ENCODE data around the gene CPNE9.
A peak's percentile ranks its signal among the peaks of the same experiment; 100 is the strongest.

The CPNE9 gene

DNA sequence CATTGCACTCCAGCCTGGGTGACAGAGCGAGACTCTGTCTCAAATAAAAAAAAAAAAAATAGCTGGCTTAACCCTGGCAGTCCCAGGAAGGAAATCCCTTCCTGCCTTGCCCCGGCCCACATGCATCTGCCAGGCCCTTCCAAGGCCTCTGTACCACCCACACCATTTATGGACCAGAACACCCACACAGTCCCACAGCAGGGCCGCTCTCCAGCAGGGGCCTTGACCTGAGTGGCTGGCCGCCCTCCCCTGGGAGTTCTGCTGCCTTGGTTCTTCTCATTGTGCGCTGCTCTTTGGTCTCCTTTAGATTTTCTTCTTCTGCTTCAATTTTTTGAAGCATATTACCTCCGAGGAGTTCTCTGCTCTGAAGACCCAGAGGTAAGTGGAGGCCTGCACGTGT, 16.1 kb upstream of the CPNE9 start:
- DNase-seq, result no peak

DNA sequence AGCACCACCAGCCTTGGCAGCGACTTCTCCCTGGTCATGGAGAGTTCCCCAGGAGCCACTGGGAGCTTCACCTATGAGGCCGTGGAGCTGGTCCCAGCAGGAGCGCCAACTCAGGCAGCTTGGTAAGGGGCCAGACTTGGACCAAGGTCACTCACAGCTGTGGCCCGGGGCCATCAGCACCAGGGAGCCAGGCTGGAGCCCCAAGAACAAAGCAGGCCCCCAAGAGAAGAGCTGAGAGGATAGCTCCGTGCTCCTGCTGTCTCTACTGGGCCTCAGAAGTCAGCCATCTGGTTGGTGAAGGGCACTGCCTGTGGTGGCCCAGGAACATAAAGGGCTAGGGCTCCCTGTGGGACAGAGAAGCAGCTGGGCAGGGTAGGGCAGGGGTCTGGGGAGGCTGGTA, 14.7 kb upstream of the CPNE9 start:
- no peak for DNase-seq

DNA sequence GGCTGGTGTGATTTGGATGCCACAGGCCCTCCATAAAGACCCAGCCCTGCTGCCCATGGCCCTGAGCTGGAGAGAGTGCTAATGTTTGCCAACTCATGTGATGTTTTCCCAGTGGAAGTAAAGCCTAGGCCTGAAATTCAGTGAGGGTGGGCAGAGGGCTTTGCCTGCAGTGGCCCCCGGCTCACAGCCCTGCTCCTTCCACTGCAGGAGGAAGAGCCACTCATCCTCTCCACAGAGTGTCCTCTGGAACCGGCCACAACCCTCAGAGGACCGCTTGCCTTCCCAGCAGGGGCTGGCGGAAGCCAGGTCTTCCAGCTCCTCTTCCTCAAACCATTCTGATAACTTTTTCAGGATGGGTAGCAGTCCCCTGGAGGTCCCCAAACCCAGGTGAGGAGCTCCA, 13.9 kb upstream of the CPNE9 start:
- no peak for DNase-seq

- DNase-seq, result no peak
Measured at GRCh38 chr3:9690451-9691450, 12.9 kb upstream of the CPNE9 start.

GRCh38 chr3:9691636-9692035, 12.0 kb upstream of the CPNE9 start:
- DNase-seq, result no peak

DNA sequence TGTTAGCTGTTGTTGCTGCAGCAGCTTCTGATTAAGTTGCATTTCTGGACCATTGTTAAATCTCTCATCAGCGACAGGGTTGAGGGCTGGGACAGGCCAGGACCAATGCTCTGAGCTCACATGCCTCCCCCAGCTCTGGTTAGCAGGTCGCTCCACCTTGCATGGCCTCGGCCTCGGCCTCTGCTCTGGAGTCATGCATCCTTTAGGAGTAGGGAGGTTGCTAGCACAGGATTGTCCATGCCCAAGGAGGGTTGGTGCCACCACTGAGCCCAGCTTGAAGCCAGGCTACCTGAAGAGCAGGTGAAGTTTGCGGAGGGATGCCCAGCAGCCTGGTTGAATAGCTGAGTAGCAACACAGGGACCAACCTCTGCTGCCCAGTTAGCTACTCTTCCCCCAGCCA, 11.2 kb upstream of the CPNE9 start:
- DNase-seq, result no peak

- no peak for DNase-seq
Measured at GRCh38 chr3:9695345-9695744, 8.3 kb upstream of the CPNE9 start.

GRCh38 chr3:9695746-9696145, 7.9 kb upstream of the CPNE9 start:
- no peak for DNase-seq

GRCh38 chr3:9696480-9697220, 7.0 kb upstream of the CPNE9 start:
- DNase-seq, result no peak

DNA sequence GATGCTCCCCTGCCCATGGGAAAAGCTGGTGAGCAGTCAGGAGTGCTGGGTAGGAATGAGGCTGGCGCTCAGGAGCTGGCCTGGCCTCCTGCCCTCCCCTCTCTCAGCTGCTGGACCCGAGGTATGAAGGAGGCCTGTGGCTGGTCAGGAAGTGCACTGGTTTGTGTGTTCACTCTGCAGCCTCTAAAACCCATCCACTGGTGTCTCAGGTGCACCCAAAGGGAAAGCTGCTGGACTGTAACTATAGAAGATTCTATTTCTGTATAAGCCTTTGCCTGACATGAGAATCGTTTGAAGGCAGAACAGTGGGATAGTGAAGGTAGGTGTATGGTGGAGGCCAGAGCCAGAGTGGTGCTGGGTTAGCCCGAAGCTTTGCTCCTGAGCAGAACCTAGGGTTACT, 5.7 kb upstream of the CPNE9 start:
- no peak for DNase-seq

DNA sequence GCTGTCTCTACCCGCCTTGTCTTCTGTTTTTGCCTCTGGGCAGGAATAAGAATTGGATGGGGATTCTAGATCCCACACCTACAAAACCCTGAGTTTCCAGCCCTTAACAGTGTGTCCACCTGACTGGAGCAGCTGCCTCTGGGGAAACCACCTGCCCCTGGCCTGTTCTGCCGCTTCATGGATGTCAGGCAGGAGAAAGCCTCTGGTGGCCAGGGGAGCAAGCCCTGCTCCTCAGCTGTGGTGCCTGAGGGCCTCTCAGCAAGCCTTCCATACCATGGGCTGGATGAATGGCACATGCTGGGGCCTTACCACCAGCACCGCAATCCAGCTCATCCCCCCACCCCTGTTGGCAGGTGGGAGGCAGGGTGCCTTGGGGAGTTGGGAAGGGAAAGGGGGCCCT, 5.3 kb upstream of the CPNE9 start:
- DNase-seq, result no peak

DNA sequence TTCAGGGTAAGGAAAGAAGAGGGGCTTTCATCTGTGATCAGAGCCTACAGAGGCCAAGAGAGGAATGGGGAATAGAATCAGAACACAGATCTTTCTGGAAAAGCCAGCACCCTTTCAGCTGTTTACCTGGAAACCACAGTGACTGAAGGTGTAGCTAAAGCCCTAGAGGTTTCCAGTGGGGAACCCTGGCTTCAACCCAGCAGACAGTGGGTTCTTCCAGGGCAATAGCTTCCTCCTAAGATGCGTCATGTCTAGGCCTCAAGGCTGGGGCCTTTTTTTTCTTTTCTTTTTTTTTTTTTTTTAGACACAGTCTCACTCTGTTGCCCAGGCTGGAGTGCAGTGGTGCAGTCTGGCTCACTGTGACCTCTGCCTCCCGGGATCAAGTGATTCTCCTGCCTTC, 3.1 kb upstream of the CPNE9 start:
- DNase-seq, result no peak

DNA sequence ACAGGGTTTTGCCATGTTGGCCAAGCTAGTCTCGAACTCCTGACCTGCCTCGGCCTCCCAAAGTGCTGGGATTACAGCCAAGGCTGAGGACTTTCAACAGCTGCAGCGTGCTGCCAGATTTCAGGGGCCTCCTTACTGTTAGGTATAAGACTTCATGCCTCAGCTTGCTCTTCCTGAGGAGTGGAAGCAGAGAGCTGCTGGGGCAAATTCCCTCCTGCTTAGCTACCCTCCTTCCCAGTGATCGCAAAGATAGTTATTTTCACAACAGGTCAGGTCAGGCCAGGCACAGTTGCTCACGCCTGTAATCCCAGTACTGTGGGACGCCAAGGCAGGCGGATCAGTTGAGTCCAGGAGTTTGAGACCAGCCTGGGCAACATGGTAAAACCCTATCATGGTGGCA, 2.6 kb upstream of the CPNE9 start:
- DNase-seq, result no peak

- DNase-seq, result no peak
Measured at GRCh38 chr3:9701711-9702110, 1.9 kb upstream of the CPNE9 start.

DNA sequence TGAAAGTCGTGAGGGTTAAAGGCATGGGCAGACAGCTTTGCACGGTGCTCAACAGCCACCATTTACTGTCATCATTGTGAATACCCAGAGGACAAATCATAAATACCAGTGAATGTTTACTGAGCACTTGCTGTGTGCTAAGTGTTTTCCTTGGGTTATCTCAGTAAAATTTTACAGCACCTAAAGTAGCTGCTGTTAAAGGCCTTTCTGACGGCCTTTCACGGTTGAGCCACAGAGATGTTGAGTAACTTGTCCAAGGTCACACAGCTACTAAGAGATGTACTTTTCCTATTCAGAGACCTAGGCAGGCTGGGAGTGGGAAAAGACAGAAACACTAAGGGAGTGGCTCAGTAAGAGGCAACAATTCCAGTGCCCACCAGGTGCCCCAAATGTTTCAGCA, 393 bp upstream of the CPNE9 start:
- no peak for DNase-seq

DNA sequence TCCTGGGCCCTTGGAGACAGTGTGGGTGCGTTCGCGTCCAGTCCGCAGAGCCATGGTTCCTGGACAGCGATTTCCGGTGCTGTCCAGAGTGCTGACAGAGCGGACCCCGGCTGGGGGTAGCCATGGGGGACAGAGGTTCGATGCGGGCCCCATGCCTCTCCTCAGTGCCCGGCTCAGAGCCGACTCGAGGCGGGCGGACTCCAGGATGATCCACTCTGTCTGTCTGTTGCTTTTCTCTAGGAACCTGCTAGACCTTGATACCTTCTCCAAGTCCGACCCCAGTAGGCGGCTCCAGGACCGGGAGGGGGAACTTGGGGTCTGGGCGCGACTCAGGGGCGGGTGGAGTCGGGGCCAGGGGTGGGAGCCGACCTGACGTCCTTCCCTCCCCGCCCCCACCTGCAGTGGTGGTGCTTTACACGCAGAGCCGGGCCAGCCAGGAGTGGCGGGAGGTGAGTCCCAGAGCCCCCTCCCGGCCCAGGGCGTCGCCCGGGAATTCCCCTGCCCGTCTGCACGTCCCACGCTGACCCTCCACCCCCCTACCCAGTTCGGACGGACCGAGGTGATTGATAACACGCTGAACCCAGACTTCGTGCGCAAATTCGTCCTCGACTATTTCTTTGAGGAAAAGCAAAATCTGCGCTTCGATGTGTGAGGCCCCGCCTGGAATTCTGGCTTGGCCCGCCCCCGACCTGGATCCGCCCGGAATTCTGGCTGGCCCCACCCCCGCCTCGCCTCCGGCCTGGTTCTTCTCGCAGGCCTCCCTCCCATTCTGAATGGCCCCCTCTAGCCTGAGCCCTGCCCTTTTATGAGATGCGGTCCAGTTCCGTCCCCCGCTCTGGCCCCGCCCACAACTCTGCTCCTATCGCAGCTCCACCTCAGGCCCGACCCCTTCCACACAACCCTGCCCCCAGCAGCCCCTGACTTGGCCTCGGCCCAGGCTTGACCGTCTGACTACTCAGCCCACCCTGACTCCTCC, 1.0 kb downstream of the CPNE9 start:
- peak; percentile 52 for DNase-seq

DNA sequence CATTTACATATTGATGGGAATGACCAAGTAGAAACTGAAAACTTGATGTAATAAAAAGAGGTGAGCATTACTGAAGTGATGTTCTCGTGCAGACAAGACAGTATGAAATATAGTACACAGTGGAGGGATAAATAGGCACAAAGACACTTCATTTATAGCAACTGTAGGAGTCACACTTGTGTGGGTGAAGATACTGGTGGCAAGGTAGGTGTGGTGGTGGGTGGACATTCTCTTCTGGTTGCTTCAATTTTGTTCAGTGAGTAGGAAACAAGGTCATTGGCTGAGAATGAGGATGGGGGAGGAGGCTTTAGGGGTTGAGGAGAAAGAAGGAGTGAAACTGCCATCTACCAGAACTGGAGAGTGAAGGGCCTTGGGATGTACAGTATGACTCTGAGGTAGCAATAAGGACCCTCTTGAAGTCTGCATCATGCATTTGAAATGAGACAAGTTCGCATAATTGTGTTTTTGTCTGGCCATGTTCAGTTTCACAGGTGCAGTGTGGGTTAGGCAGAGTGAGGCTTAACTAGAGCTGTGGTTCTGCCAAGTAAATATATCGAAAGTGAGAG, 6.6 kb downstream of the CPNE9 start:
- DNase-seq, result no peak

DNA sequence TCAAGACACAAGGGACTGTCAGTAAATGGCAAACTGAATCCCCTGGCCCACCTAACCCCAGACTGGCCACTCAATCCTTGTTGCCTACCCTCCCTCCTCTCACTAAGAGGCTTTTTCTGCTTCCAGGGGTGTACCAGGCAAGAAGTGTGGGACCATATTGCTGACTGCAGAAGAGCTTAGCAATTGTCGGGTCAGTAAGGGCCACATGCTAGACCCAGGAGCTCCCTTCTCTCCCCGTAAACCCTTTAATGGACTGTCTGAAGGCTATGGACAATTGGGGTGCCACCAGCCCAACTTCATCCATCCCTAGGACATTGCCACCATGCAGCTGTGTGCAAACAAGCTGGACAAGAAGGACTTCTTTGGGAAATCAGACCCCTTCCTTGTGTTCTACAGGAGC, 8.8 kb downstream of the CPNE9 start:
- no peak for DNase-seq

GRCh38 chr3:9713142-9713541, 9.5 kb downstream of the CPNE9 start:
- DNase-seq, result no peak

GRCh38 chr3:9715136-9715535, 11.5 kb downstream of the CPNE9 start:
- no peak for DNase-seq

DNA sequence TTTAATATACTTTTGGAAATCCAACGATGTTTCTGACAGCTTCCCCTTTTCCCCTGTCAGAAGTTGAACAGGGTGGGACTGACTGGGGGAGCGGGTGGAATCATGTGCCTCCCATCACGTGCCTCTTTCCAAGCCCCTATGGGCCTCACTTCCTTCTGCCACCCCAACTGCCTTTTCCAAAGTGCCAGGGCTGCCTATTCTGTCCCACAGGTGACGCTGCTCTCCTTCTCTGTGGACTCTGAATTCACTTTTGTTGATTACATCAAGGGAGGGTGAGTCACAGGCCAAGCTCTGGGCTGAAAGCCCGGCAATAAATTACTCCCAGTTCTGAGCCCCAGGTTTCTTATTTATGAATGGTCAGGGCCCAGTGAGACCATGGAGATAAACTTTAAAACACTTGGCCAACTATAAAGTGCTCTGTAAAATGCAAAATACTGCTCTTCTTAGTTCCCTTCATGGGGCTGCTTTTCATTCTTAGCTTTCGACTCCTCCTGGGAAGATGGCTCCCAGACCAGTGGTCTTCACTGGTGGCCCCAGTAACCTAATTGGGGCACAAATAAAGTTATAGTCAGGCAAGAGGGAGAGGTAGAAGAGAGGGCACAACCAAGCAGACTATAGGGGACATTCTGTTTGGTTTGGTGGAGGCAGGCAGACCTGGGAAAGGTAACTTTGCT, 12.3 kb downstream of the CPNE9 start:
- peak; percentile 50 for DNase-seq
